ENCODE data around the gene GPRC5C.
A peak's percentile ranks its signal among the peaks of the same experiment; 100 is the strongest.

GPRC5C gene

GRCh38 chr17:74431568-74432423 is at the start of gene GPRC5C:
GPRC5C (plus strand) TSS chr17:74432088; CDS start chr17:74439777, 7,689 bp downstream.
- POLR2A ChIA-PET = no interaction called here
- no peak for DNase-seq (ENCODE audit: low read depth, low spot score)
- CTCF ChIA-PET = no interaction called here
- peak within 1 kb of the TSS; percentile 27 for H3K4me3 ChIP-seq (ENCODE audit: low read depth, low read length)
- TF ChIP-seq CTCF (IDR thresholded peaks at IDR 0.05; ENCODE audit: insufficient read depth, low read length, missing control alignments) = no peak

GRCh38 chr17:74383141-74383540 is 48.7 kb upstream of the GPRC5C start:
- CTCF ChIA-PET = no interaction called here
- no peak for TF ChIP-seq CTCF (IDR thresholded peaks at IDR 0.05; ENCODE audit: insufficient read depth, low read length, missing control alignments)
- no peak for DNase-seq (ENCODE audit: low read depth, low spot score)
- no peak overlapping the region for H3K4me3 ChIP-seq (ENCODE audit: low read depth, low read length)
- POLR2A ChIA-PET = no interaction called here

GRCh38 chr17:74385201-74385600 is 46.7 kb upstream of the GPRC5C start:
- ChIA-PET POLR2A (no interaction called here), CTCF (no interaction called here)
- no peak for TF ChIP-seq CTCF (IDR thresholded peaks at IDR 0.05; ENCODE audit: insufficient read depth, low read length, missing control alignments)
- no peak for DNase-seq (ENCODE audit: low read depth, low spot score)
- no peak overlapping the region for H3K4me3 ChIP-seq (ENCODE audit: low read depth, low read length)

GRCh38 chr17:74386386-74386785 is 45.5 kb upstream of the GPRC5C start:
- CTCF ChIA-PET = no interaction called here
- H3K4me3 ChIP-seq (ENCODE audit: low read depth, low read length) = no peak overlapping the region
- no peak for TF ChIP-seq CTCF (IDR thresholded peaks at IDR 0.05; ENCODE audit: insufficient read depth, low read length, missing control alignments)
- POLR2A ChIA-PET = no interaction called here
- DNase-seq (ENCODE audit: low read depth, low spot score) = no peak

- POLR2A ChIA-PET = no interaction called here
- no peak overlapping the region for H3K4me3 ChIP-seq (ENCODE audit: low read depth, low read length)
- TF ChIP-seq CTCF (IDR thresholded peaks at IDR 0.05; ENCODE audit: insufficient read depth, low read length, missing control alignments) = no peak
Measured at GRCh38 chr17:74387365-74388218, 44.3 kb upstream of the GPRC5C start.

More at GRCh38 chr17:74387365-74388218, 44.3 kb upstream of the GPRC5C start:
- no peak for DNase-seq (ENCODE audit: low read depth, low spot score)
- CTCF ChIA-PET = interaction anchor here (1.9 kb wide), 1 partner anchor 70 kb away, joined by 5 read pairs; no protein-coding TSS in a partner anchor
